HCT116 (cell line): Measurements from ENCODE around the gene DNASE1L3. TPM values are rescaled to one million over a fixed set of nuclear protein-coding genes. Genes with fewer than 3 reads are reported as not detected.

ENCODE experiments used
- ATAC-seq: fragments of 200-7000 bp; cut with Tn5 transposase; 2 replicates; pipeline ENCODE4 v1.9.1; 2020; ENCODE audit warnings: mild to moderate bottlenecking, moderate library complexity
- BruUV-seq: library from RNA; stranded (reverse); fragments of 400-500 nt; replicated peaks from 2 replicates; lab custom pipeline; 2021; lab: Mats Ljungman, UMichigan
- CTCF ChIA-PET: fragments of 300-600 bp; sonication (Branson Sonifier 250); formaldehyde crosslinking; loops from one replicate; lab custom pipeline; 2021; ENCODE audit warnings: antibody characterized with exemption; lab: Charles Lee
- POLR2A ChIA-PET: fragments of 300-600, 350-600 bp; sonication (Branson Sonifier 250); formaldehyde crosslinking; loops from one replicate; lab custom pipeline; 2021; ENCODE audit warnings: antibody characterized with exemption; lab: Charles Lee
- RAD21 ChIA-PET, 2 experiments: fragments of 300-600 bp; sonication (Branson Sonifier 250); formaldehyde crosslinking; loops; one replicate each; lab custom pipeline; 2023; ENCODE audit warnings: low total read pairs in 2 of 2; ENCODE audit not compliant: uncharacterized antibody in 2 of 2, unreplicated experiment in 2 of 2, low non-redundant PET in 1 of 2; lab: Charles Lee
- DNase-seq: peaks from one replicate; pipeline ENCODE4 v3.0.0-alpha.2; 2010; ENCODE audit warnings: low read depth, low spot score
- H2AFZ ChIP-seq: fragments of 200-600 bp; shearing (Covaris generic), sonication (generic); 2 replicates; pipeline ENCODE4 v1.6.1; 2017; ENCODE audit warnings: low read depth, mixed run types, mixed read lengths, antibody characterized with exemption, low read length; ENCODE audit not compliant: poor library complexity, severe bottlenecking
- H3K27ac ChIP-seq: 2 replicates; pipeline ENCODE4 v1.5.1; 2012; ENCODE audit warnings: low read depth, low read length
- H3K27me3 ChIP-seq: fragments of 200-600 bp; sonication (generic); 2 replicates; pipeline ENCODE4 v1.6.1; 2016; ENCODE audit warnings: mixed run types, low read length, mixed read lengths; ENCODE audit not compliant: insufficient read depth
- H3K36me3 ChIP-seq, 2 experiments: fragments of 200-500 bp in 1 of 2; fragments of 200-600 bp in 1 of 2; sonication (Bioruptor generic) in 1 of 2; sonication (generic) in 1 of 2; 2 replicates each; pipeline versions ENCODE4 v1.5.1 to v1.6.1; 2014 to 2016; ENCODE audit warnings: low read length in 2 of 2, inconsistent platforms in 1 of 2, mixed read lengths in 1 of 2, mixed run types in 1 of 2; ENCODE audit not compliant: insufficient read depth in 2 of 2, control insufficient read depth in 1 of 2
- H3K4me1 ChIP-seq, 2 experiments: fragments of 200-600 bp in 1 of 2; sonication (generic) in 1 of 2; 2 replicates each; pipeline versions ENCODE4 v1.5.1 to v1.6.1; 2012 to 2017; ENCODE audit warnings: low read length in 2 of 2, inconsistent platforms in 1 of 2, mild to moderate bottlenecking in 1 of 2, mixed read lengths in 1 of 2, mixed run types in 1 of 2, moderate library complexity in 1 of 2; ENCODE audit not compliant: insufficient read depth in 2 of 2, control insufficient read depth in 1 of 2
- H3K4me2 ChIP-seq: fragments of 200-600 bp; sonication (generic); 2 replicates; pipeline ENCODE4 v1.6.1; 2017; ENCODE audit warnings: mixed run types, low read length, mixed read lengths
- H3K4me3 ChIP-seq, 2 experiments: fragments of 200-600 bp in 1 of 2; sonication (generic) in 1 of 2; replicated peaks in 1 of 2; 2 replicates each; pipeline ENCODE4 v1.5.1; 2011 to 2016; ENCODE audit warnings: low read length in 2 of 2, control low read depth in 1 of 2, low read depth in 1 of 2, mild to moderate bottlenecking in 1 of 2, mixed read lengths in 1 of 2, mixed run types in 1 of 2
- H3K79me2 ChIP-seq: fragments of 200-600 bp; sonication (generic); 2 replicates; pipeline ENCODE4 v1.6.1; 2017; ENCODE audit warnings: mild to moderate bottlenecking, mixed run types, low read length, moderate library complexity, mixed read lengths; ENCODE audit not compliant: insufficient read depth
- H3K9ac ChIP-seq: fragments of 200-600 bp; sonication (generic); 2 replicates; pipeline ENCODE4 v1.6.1; 2016; ENCODE audit warnings: low read length, mixed read lengths
- H3K9me2 ChIP-seq: fragments of 200-600 bp; sonication (generic), shearing (Covaris generic); 2 replicates; pipeline ENCODE4 v1.6.1; 2017; ENCODE audit warnings: mixed run types, mild to moderate bottlenecking, moderate library complexity; ENCODE audit not compliant: insufficient read depth
- H3K9me3 ChIP-seq, 2 experiments: fragments of 200-500 bp in 1 of 2; fragments of 200-600 bp in 1 of 2; sonication (Bioruptor generic) in 1 of 2; sonication (generic) in 1 of 2; 2 replicates each; pipeline ENCODE4 v1.6.1; 2014 to 2017; ENCODE audit warnings: low read length in 2 of 2, mixed read lengths in 2 of 2, inconsistent platforms in 1 of 2, low read depth in 1 of 2, mild to moderate bottlenecking in 1 of 2, mixed run types in 1 of 2, moderate library complexity in 1 of 2; ENCODE audit not compliant: control insufficient read depth in 1 of 2, insufficient read depth in 1 of 2
- H4K20me1 ChIP-seq: fragments of 200-600 bp; sonication (generic), shearing (Covaris generic); 2 replicates; pipeline ENCODE4 v1.6.1; 2017; ENCODE audit warnings: mixed run types, mild to moderate bottlenecking, moderate library complexity; ENCODE audit not compliant: insufficient read depth
- CBX3 ChIP-seq: IDR thresholded peaks from 2 replicates; pipeline ENCODE4 v1.6.1; 2012; ENCODE audit warnings: low read depth
- CTCF ChIP-seq, 3 experiments: fragments of 200-600 bp in 1 of 3; sonication (generic) in 1 of 3; IDR thresholded peaks in 2 of 3; conservative IDR thresholded peaks in 1 of 3; 2 replicates each; pipeline ENCODE4 v1.5.1; 2012 to 2017; ENCODE audit warnings: low read depth in 2 of 3, low read length in 2 of 3, antibody characterized with exemption in 1 of 3, borderline replicate concordance in 1 of 3, control low read depth in 1 of 3, mild to moderate bottlenecking in 1 of 3, mixed read lengths in 1 of 3, mixed run types in 1 of 3, moderate library complexity in 1 of 3; ENCODE audit not compliant: insufficient read depth in 1 of 3
- ELF1 ChIP-seq: IDR thresholded peaks from 2 replicates; pipeline ENCODE4 v1.6.1; 2012; ENCODE audit warnings: low read depth, borderline replicate concordance
- EZH2phosphoT487 ChIP-seq: fragments of 200-600 bp; IDR thresholded peaks from 2 replicates; pipeline ENCODE4 v1.6.1; 2018; ENCODE audit warnings: antibody characterized with exemption, borderline replicate concordance
- FOSL1 ChIP-seq: IDR thresholded peaks from 2 replicates; pipeline ENCODE4 v1.6.1; 2012; ENCODE audit warnings: low read depth
- JUND ChIP-seq: IDR thresholded peaks from 2 replicates; pipeline ENCODE4 v1.6.1; 2012
- POLR2AphosphoS5 ChIP-seq: IDR thresholded peaks from 2 replicates; pipeline ENCODE4 v1.6.1; 2011; ENCODE audit warnings: mild to moderate bottlenecking, low read depth, low read length, moderate library complexity
- SIN3A ChIP-seq: IDR thresholded peaks from 2 replicates; pipeline ENCODE4 v1.6.1; 2012; ENCODE audit warnings: low read depth
- SP1 ChIP-seq: IDR thresholded peaks from 2 replicates; pipeline ENCODE4 v1.6.1; 2012; ENCODE audit warnings: low read depth
- SRF ChIP-seq: IDR thresholded peaks from 2 replicates; pipeline ENCODE4 v1.6.1; 2012; ENCODE audit warnings: low read depth
- ZFX ChIP-seq: fragments of 450-650 bp; IDR thresholded peaks from 2 replicates; pipeline ENCODE4 v1.6.1; 2017
- intact Hi-C: fragments of 100-400 bp; cut with micrococcal nuclease; formaldehyde crosslinking; loops from 2 replicates; pipeline ENCODE4 v1.10.0; 2022
- total RNA-seq: library from RNA; stranded (reverse); gene quantifications from one replicate; pipeline ENCODE4 v1.2.1, GENCODE V29; 2021; ENCODE audit not compliant: unreplicated experiment

Gene DNASE1L3
- total RNA-seq, 1 experiment from 2014 or later: not detected

DNA sequence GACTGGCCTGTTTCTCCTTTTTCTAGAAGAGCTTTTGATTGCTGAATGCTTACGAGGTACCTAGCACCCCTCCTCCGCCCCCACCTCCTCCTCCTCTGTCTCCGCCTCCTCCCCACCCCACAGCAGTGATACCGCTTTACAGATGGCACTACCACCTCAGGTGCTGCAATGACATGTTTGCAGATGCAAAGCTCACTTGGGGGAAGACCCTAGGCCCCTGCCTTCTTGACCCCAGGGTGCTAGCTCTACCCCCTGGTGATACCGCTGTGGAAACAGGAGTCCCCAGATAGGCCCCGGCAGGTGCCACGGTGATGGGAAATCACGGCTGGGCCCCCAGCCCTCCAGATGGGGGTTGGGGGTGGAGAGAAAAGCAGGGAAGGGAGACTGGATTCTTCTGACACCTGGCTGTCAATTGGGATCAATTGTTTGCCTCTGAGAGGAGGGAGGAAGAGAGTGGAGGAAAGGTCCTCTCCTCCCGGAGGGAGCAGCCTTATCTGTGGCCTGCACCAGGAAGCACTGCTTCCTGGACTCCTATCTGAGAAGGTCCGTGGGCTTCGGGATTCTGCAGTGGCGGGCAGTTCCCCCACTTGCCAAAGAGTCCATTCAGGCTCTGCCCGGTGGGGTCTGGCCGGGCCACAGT lies 37.6 kb downstream of the DNASE1L3 start:
- no peak for ATAC-seq
- TF ChIP-seq FOSL1: no peak
- no peak for TF ChIP-seq SP1
- TF ChIP-seq EZH2phosphoT487: no peak
- TF ChIP-seq ZFX: no peak
- TF ChIP-seq POLR2AphosphoS5: no peak
- no peak for TF ChIP-seq ELF1
- TF ChIP-seq CTCF (IDR thresholded peaks at IDR 0.05 in 2 of 3, conservative IDR thresholded peaks at IDR 0.05 in 1 of 3; ENCODE audit: borderline replicate concordance in 1 of 3, insufficient read depth in 1 of 3, low read depth in 2 of 3, low read length in 2 of 3): no peak
- TF ChIP-seq SRF: no peak
- no peak for TF ChIP-seq JUND
- no peak for TF ChIP-seq CBX3
- no peak for TF ChIP-seq SIN3A
- H2AFZ ChIP-seq: no peak overlapping the region
- H3K9me2 ChIP-seq: no peaks in the 10 kb centered on the region
- H3K4me1 ChIP-seq: peaks cover 11 to 29% of the 10 kb centered on the region in 2 experiments; a peak in 3 of 4 replicates
- no peak overlapping the region for H3K9ac ChIP-seq
- intact Hi-C loops: no loop called here
- ChIA-PET CTCF (no interaction called here), POLR2A (no interaction called here), RAD21 (interaction anchor here in 1 of 2 experiments (1.3 kb wide), 1 partner anchor 165 kb away, joined by 4 read pairs; the partner anchor contains the start of gene FLNB)
- H3K27me3 ChIP-seq: no peaks in the 10 kb centered on the region
- H3K9me3 ChIP-seq: no peaks in the 10 kb centered on the region
- peaks cover 0 to 14% of the 10 kb centered on the region in 2 experiments; a peak in 3 of 4 replicates for H3K36me3 ChIP-seq
- H3K4me2 ChIP-seq: no peak overlapping the region
- no peak for DNase-seq
- H3K27ac ChIP-seq: no peak overlapping the region
- H4K20me1 ChIP-seq: no peaks in the 10 kb centered on the region
- no peak overlapping the region for H3K4me3 ChIP-seq
- H3K79me2 ChIP-seq: no peaks in the 10 kb centered on the region
- BruUV-seq: no TSS peak
